H9 (cell line): Measurements from ENCODE around the gene PITPNB. TPM values are rescaled to one million over a fixed set of nuclear protein-coding genes. Genes with fewer than 3 reads are reported as not detected.

Source experiments
- DNase-seq: peaks from one replicate; pipeline ENCODE4 v3.0.0-alpha.2; 2017
- H2AFZ ChIP-seq: one replicate; pipeline ENCODE4 v1.6.1; 2013; ENCODE audit warnings: mild to moderate bottlenecking, low read length, control low read depth, moderate library complexity
- H2AK5ac ChIP-seq: 2 replicates; pipeline ENCODE4 v1.6.1; 2013; ENCODE audit warnings: low read length, control low read depth, mixed read lengths; ENCODE audit not compliant: insufficient read length
- H2BK120ac ChIP-seq: one replicate; pipeline ENCODE4 v1.6.1; 2013; ENCODE audit warnings: low read depth, mild to moderate bottlenecking, low read length, control low read depth, inconsistent platforms; ENCODE audit not compliant: poor library complexity, severe bottlenecking
- H2BK12ac ChIP-seq: 2 replicates; pipeline ENCODE4 v1.6.1; 2013; ENCODE audit warnings: low read length, control low read depth, mixed read lengths, low read depth; ENCODE audit not compliant: insufficient read length
- H2BK15ac ChIP-seq: 2 replicates; pipeline ENCODE4 v1.6.1; 2013; ENCODE audit warnings: low read depth, low read length, control low read depth
- H2BK20ac ChIP-seq: one replicate; pipeline ENCODE4 v1.6.1; 2013; ENCODE audit warnings: low read depth, mild to moderate bottlenecking, low read length, control low read depth, inconsistent platforms; ENCODE audit not compliant: poor library complexity, severe bottlenecking
- H2BK5ac ChIP-seq: 2 replicates; pipeline ENCODE4 v1.6.1; 2013; ENCODE audit warnings: low read length, control low read depth, mixed read lengths; ENCODE audit not compliant: insufficient read length
- H3K14ac ChIP-seq: 2 replicates; pipeline ENCODE4 v1.6.1; 2013; ENCODE audit warnings: low read length, control low read depth; ENCODE audit not compliant: insufficient read depth
- H3K18ac ChIP-seq: 2 replicates; pipeline ENCODE4 v1.6.1; 2013; ENCODE audit warnings: low read depth, mild to moderate bottlenecking, mixed read lengths, low read length, control low read depth; ENCODE audit not compliant: insufficient read length
- H3K23ac ChIP-seq: 2 replicates; pipeline ENCODE4 v1.6.1; 2013; ENCODE audit warnings: low read length, control low read depth, mixed read lengths, low read depth; ENCODE audit not compliant: insufficient read length
- H3K23me2 ChIP-seq: 2 replicates; pipeline ENCODE4 v1.6.1; 2013; ENCODE audit warnings: low read depth, mild to moderate bottlenecking, mixed read lengths, low read length, control low read depth; ENCODE audit not compliant: insufficient read length, poor library complexity, severe bottlenecking
- H3K27ac ChIP-seq: 2 replicates; pipeline ENCODE4 v1.5.1; 2013; ENCODE audit warnings: low read length, control low read depth, mixed read lengths, low read depth; ENCODE audit not compliant: insufficient read length
- H3K27me3 ChIP-seq: 2 replicates; pipeline ENCODE4 v1.6.1; 2013; ENCODE audit warnings: low read length, control low read depth, inconsistent platforms; ENCODE audit not compliant: insufficient read depth
- H3K4ac ChIP-seq: 2 replicates; pipeline ENCODE4 v1.6.1; 2013; ENCODE audit warnings: low read depth, mild to moderate bottlenecking, control low read depth, inconsistent platforms, low read length, moderate library complexity
- H3K4me1 ChIP-seq: 2 replicates; pipeline ENCODE4 v1.6.1; 2013; ENCODE audit warnings: low read length, control low read depth, inconsistent platforms; ENCODE audit not compliant: insufficient read depth
- H3K4me2 ChIP-seq: 2 replicates; pipeline ENCODE4 v1.6.1; 2013; ENCODE audit warnings: low read length, control low read depth, mixed read lengths; ENCODE audit not compliant: insufficient read length, insufficient read depth
- H3K56ac ChIP-seq: 2 replicates; pipeline ENCODE4 v1.6.1; 2013; ENCODE audit warnings: low read depth, mild to moderate bottlenecking, mixed read lengths, low read length, control low read depth; ENCODE audit not compliant: insufficient read length
- H3K79me1 ChIP-seq: 2 replicates; pipeline ENCODE4 v1.6.1; 2013; ENCODE audit warnings: low read depth, mild to moderate bottlenecking, moderate library complexity, low read length, control low read depth, inconsistent platforms; ENCODE audit not compliant: insufficient read depth, poor library complexity, severe bottlenecking
- H3K79me2 ChIP-seq: 2 replicates; pipeline ENCODE4 v1.6.1; 2013; ENCODE audit warnings: low read length, control low read depth, inconsistent platforms; ENCODE audit not compliant: insufficient read depth
- H3K9ac ChIP-seq: 2 replicates; pipeline ENCODE4 v1.6.1; 2013; ENCODE audit warnings: low read length, control low read depth, mixed read lengths; ENCODE audit not compliant: insufficient read length; ENCODE audit errors: extremely low read depth
- H3K9me3 ChIP-seq: one replicate; pipeline ENCODE4 v1.6.1; 2013; ENCODE audit warnings: low read depth, low read length, inconsistent platforms; ENCODE audit not compliant: control insufficient read depth
- H3T11ph ChIP-seq: one replicate; pipeline ENCODE4 v1.6.1; 2013; ENCODE audit warnings: mild to moderate bottlenecking, low read length, control low read depth, inconsistent platforms
- H4K20me1 ChIP-seq: one replicate; pipeline ENCODE4 v1.6.1; 2013; ENCODE audit not compliant: control insufficient read depth, insufficient read length, insufficient read depth
- H4K5ac ChIP-seq: 2 replicates; pipeline ENCODE4 v1.6.1; 2013; ENCODE audit warnings: low read depth, mild to moderate bottlenecking, mixed read lengths, low read length, control low read depth; ENCODE audit not compliant: insufficient read length
- H4K8ac ChIP-seq: replicated peaks from 2 replicates; pipeline ENCODE4 v1.6.1; 2013; ENCODE audit warnings: low read length, control low read depth, mixed read lengths, low read depth; ENCODE audit not compliant: insufficient read length
- H4K91ac ChIP-seq: 2 replicates; pipeline ENCODE4 v1.6.1; 2013; ENCODE audit warnings: low read depth, mild to moderate bottlenecking, moderate library complexity, mixed read lengths, low read length, control low read depth; ENCODE audit not compliant: insufficient read length
- H3K27ac Mint-ChIP-seq, 3 experiments: 2 replicates in 2 of 3; 3 replicates in 1 of 3; pipeline ENCODE4 v1.8.0; 2020 to 2021; ENCODE audit warnings: mixed read lengths in 3 of 3, mild to moderate bottlenecking in 1 of 3, moderate library complexity in 1 of 3
- H3K27me3 Mint-ChIP-seq: 2 replicates; pipeline ENCODE4 v1.8.0; 2021; ENCODE audit warnings: low read depth, mild to moderate bottlenecking, moderate library complexity, mixed read lengths
- H3K36me3 Mint-ChIP-seq, 3 experiments: 2 replicates in 2 of 3; 3 replicates in 1 of 3; pipeline ENCODE4 v1.8.0; 2020 to 2021; ENCODE audit warnings: low read depth in 3 of 3, mixed read lengths in 3 of 3; ENCODE audit not compliant: insufficient read depth in 1 of 3
- H3K4me1 Mint-ChIP-seq, 2 experiments: 2 replicates each; pipeline ENCODE4 v1.8.0; 2020; ENCODE audit warnings: mixed read lengths in 2 of 2
- H3K4me3 Mint-ChIP-seq, 2 experiments: 2 replicates in 1 of 2; 3 replicates in 1 of 2; pipeline ENCODE4 v1.8.0; 2020 to 2021; ENCODE audit warnings: mild to moderate bottlenecking in 2 of 2, mixed read lengths in 2 of 2, moderate library complexity in 1 of 2
- H3K9me3 Mint-ChIP-seq, 2 experiments: 2 replicates in 1 of 2; 3 replicates in 1 of 2; pipeline ENCODE4 v1.8.0; 2020; ENCODE audit warnings: mild to moderate bottlenecking in 2 of 2, mixed read lengths in 2 of 2, moderate library complexity in 1 of 2
- WGBS: extraction: QIAGEN DNeasy Blood & Tissue Kit; methylation state at CpG from one replicate; pipeline ENCODE4 v1.1.7; 2013; ENCODE audit warnings: missing lambda C conversion rate, low lambda C conversion rate, mixed read lengths; ENCODE audit not compliant: insufficient read length; ENCODE audit errors: extremely low coverage; 5-methylcytosine and 5-hydroxymethylcytosine counted together
- total RNA-seq: library from RNA; stranded (reverse); gene quantifications from 2 replicates; pipeline ENCODE4 v1.2.1, GENCODE V29; 2021
- TF ChIP-seq, protein P1 (sequence below): fragments of 200-600 bp; sonication (generic); conservative IDR thresholded peaks from 3 replicates; pipeline ENCODE4 v1.8.0; 2021; ENCODE audit warnings: antibody characterized with exemption, mild to moderate bottlenecking

Gene PITPNB
- total RNA-seq, 1 experiment from 2014 or later, result 106 TPM

GRCh38 chr22:27952779-27953178 is 33.7 kb upstream of the PITPNB start:
- H3K79me2 ChIP-seq, result no peaks in the 10 kb centered on the region
- H3T11ph ChIP-seq, result no peak overlapping the region
- no peak overlapping the region for H2BK20ac ChIP-seq
- H2BK120ac ChIP-seq, result no peak overlapping the region
- H4K8ac ChIP-seq, result no peak overlapping the region
- H3K4me1 ChIP-seq, result no peaks in the 10 kb centered on the region
- peaks cover 0 to 11% of the 10 kb centered on the region in 2 experiments; a peak in 3 of 5 replicates for H3K9me3 Mint-ChIP-seq
- WGBS, result no CpG with 5 or more reads among the region's 3 CpGs
- H3K23me2 ChIP-seq, result no peaks in the 10 kb centered on the region
- no peak overlapping the region for H4K91ac ChIP-seq
- no peaks in the 10 kb centered on the region for H3K4me1 Mint-ChIP-seq
- no peak overlapping the region for H2BK5ac ChIP-seq
- no peak overlapping the region for H4K5ac ChIP-seq
- no peak overlapping the region for H3K27ac ChIP-seq
- H3K27me3 ChIP-seq, result no peaks in the 10 kb centered on the region
- H2AK5ac ChIP-seq, result no peak overlapping the region
- no peaks in the 10 kb centered on the region for H3K9me3 ChIP-seq
- no peak overlapping the region for H3K4ac ChIP-seq
- no peak overlapping the region for H3K9ac ChIP-seq
- H3K27ac Mint-ChIP-seq, result no peak overlapping the region
- H3K36me3 Mint-ChIP-seq, result peaks cover 0 to 11% (median 1%) of the 10 kb centered on the region in 3 experiments; a peak in 2 of 7 replicates
- H4K20me1 ChIP-seq, result no peaks in the 10 kb centered on the region
- no peak overlapping the region for H3K56ac ChIP-seq
- no peak overlapping the region for H2BK15ac ChIP-seq
- no peak for DNase-seq
- H2AFZ ChIP-seq, result no peak overlapping the region
- no peak overlapping the region for H3K14ac ChIP-seq
- H3K27me3 Mint-ChIP-seq, result no peaks in the 10 kb centered on the region
- no peak overlapping the region for H3K23ac ChIP-seq
- H3K18ac ChIP-seq, result no peak overlapping the region
- TF ChIP-seq, protein P1, sequence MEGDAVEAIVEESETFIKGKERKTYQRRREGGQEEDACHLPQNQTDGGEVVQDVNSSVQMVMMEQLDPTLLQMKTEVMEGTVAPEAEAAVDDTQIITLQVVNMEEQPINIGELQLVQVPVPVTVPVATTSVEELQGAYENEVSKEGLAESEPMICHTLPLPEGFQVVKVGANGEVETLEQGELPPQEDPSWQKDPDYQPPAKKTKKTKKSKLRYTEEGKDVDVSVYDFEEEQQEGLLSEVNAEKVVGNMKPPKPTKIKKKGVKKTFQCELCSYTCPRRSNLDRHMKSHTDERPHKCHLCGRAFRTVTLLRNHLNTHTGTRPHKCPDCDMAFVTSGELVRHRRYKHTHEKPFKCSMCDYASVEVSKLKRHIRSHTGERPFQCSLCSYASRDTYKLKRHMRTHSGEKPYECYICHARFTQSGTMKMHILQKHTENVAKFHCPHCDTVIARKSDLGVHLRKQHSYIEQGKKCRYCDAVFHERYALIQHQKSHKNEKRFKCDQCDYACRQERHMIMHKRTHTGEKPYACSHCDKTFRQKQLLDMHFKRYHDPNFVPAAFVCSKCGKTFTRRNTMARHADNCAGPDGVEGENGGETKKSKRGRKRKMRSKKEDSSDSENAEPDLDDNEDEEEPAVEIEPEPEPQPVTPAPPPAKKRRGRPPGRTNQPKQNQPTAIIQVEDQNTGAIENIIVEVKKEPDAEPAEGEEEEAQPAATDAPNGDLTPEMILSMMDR, result no peak
- no peak overlapping the region for H3K4me3 Mint-ChIP-seq
- no peak overlapping the region for H3K4me2 ChIP-seq
- no peaks in the 10 kb centered on the region for H3K79me1 ChIP-seq
- H2BK12ac ChIP-seq, result no peak overlapping the region
